ENCODE data around the gene PDE6D. TPM values are rescaled to one million over a fixed set of nuclear protein-coding genes. Genes with fewer than 3 reads are reported as not detected.
A peak's percentile ranks its signal among the peaks of the same experiment; 100 is the strongest.

Gene PDE6D
- total and polyA plus RNA-seq, 2 of the 13 experiments (the other 11 are each of a cell fraction or from before 2014, with no cell fraction given): 14.1 to 23.2 TPM

DNA sequence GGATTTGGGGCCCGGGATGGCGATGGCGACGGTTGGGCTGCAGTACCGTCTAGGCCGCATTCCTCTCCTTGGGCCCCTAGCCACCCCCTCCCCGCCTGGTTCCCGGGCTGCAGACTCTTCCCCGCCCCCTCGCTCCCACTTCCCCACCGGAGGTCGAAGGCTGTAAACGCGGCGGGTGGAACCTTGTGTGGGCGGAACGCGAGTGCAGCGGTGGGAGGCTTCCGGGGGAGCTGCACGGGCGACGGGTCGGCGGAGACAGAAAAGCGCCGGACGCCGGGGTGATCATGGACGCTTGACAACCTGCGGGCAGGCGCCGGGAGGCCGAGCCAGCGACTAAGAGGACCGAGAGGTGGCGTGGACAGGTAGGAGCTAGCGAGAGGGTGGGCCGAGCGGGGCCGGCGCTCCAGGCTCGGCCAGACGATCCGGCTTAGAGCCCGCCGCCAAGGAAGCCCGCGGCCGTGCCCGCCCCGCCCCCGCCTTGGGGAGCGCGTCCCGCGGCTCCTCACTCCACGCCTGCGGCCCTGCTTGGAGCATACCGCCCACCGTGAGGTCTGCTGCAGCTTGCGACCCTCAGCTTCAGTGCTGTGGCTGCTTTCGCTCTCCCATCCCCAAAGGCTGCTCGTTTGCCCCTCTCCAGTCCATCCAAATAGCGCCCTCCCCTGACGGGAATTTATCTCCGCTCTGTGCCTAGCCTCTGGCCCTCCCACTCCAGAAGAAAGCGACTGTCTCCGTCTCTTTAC lies 5.3 kb upstream of the PDE6D start, which contains the start of gene COPS7B (continued):
- TF ChIP-seq KLF13 (CRISPR knock-in tag; IDR thresholded peaks at IDR 0.05) (peak; percentile 68; the same call in 1 of the 2 replicates), YEATS4 (CRISPR knock-in tag; IDR thresholded peaks at IDR 0.05; ENCODE audit: borderline replicate concordance) (peak; percentile 99), JARID2 (CRISPR knock-in tag; IDR thresholded peaks at IDR 0.05; ENCODE audit: insufficient replicate concordance) (peak; percentile 82), MLLT10 (CRISPR knock-in tag; IDR thresholded peaks at IDR 0.05) (no peak), ELF3 (CRISPR knock-in tag; IDR thresholded peaks at IDR 0.05) (peak; percentile 82; the same call in 1 of the 2 replicates), ZNF18 (CRISPR knock-in tag; IDR thresholded peaks at IDR 0.05; ENCODE audit: insufficient replicate concordance) (peak; percentile 71), ZC3H13 (CRISPR knock-in tag; IDR thresholded peaks at IDR 0.05) (peak; percentile 91), SOX6 (IDR thresholded peaks at IDR 0.05) (no peak), SOX6 (CRISPR knock-in tag; IDR thresholded peaks at IDR 0.05) (peak; percentile 75), THRA (CRISPR knock-in tag; IDR thresholded peaks at IDR 0.05; ENCODE audit: borderline replicate concordance) (peak; percentile 89), SUZ12 (IDR thresholded peaks at IDR 0.05; ENCODE audit: low read depth, low read length) (peak; percentile 32; the same call in 1 of the 2 replicates), MATR3 (CRISPR knock-in tag; IDR thresholded peaks at IDR 0.05) (no peak), NR2F1 (CRISPR knock-in tag; IDR thresholded peaks at IDR 0.05) (peak; percentile 32 to 56; a peak in 1 of 4 replicates), MBNL3 (CRISPR knock-in tag; conservative IDR thresholded peaks at IDR 0.05) (0 out of 2 replicates have a peak, but pooled peaks have one; percentile 18), CSRNP2 (CRISPR knock-in tag; conservative IDR thresholded peaks at IDR 0.05; ENCODE audit: low read depth) (no peak), CREM (IDR thresholded peaks at IDR 0.05) (peak; percentile 79), CREM (CRISPR knock-in tag; IDR thresholded peaks at IDR 0.05) (no peak)
- TF ChIP-seq, protein P1, sequence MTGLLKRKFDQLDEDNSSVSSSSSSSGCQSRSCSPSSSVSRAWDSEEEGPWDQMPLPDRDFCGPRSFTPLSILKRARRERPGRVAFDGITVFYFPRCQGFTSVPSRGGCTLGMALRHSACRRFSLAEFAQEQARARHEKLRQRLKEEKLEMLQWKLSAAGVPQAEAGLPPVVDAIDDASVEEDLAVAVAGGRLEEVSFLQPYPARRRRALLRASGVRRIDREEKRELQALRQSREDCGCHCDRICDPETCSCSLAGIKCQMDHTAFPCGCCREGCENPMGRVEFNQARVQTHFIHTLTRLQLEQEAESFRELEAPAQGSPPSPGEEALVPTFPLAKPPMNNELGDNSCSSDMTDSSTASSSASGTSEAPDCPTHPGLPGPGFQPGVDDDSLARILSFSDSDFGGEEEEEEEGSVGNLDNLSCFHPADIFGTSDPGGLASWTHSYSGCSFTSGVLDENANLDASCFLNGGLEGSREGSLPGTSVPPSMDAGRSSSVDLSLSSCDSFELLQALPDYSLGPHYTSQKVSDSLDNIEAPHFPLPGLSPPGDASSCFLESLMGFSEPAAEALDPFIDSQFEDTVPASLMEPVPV (CRISPR knock-in tag; IDR thresholded peaks at IDR 0.05): peak; percentile 97
- TF ChIP-seq, protein P2, sequence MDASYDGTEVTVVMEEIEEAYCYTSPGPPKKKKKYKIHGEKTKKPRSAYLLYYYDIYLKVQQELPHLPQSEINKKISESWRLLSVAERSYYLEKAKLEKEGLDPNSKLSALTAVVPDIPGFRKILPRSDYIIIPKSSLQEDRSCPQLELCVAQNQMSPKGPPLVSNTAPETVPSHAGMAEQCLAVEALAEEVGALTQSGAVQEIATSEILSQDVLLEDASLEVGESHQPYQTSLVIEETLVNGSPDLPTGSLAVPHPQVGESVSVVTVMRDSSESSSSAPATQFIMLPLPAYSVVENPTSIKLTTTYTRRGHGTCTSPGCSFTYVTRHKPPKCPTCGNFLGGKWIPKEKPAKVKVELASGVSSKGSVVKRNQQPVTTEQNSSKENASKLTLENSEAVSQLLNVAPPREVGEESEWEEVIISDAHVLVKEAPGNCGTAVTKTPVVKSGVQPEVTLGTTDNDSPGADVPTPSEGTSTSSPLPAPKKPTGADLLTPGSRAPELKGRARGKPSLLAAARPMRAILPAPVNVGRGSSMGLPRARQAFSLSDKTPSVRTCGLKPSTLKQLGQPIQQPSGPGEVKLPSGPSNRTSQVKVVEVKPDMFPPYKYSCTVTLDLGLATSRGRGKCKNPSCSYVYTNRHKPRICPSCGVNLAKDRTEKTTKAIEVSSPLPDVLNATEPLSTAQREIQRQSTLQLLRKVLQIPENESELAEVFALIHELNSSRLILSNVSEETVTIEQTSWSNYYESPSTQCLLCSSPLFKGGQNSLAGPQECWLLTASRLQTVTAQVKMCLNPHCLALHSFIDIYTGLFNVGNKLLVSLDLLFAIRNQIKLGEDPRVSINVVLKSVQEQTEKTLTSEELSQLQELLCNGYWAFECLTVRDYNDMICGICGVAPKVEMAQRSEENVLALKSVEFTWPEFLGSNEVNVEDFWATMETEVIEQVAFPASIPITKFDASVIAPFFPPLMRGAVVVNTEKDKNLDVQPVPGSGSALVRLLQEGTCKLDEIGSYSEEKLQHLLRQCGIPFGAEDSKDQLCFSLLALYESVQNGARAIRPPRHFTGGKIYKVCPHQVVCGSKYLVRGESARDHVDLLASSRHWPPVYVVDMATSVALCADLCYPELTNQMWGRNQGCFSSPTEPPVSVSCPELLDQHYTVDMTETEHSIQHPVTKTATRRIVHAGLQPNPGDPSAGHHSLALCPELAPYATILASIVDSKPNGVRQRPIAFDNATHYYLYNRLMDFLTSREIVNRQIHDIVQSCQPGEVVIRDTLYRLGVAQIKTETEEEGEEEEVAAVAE (CRISPR knock-in tag; IDR thresholded peaks at IDR 0.05; ENCODE audit: borderline replicate concordance): peak; percentile 93
